GM18519 (cell line): ENCODE measurements around the gene GPR141.
"Not testable (repeated sequence)": the region's sequence is repeated elsewhere in the genome, so short reads cannot be mapped to it uniquely, and the experiment has no call there.

Experiments used
- ATAC-seq: cut with Tn5 transposase; IDR thresholded peaks from one replicate; pipeline ENCODE4 v1.9.1; 2021; ENCODE audit warnings: mild to moderate bottlenecking, moderate library complexity; ENCODE audit not compliant: unreplicated experiment, low FRiP score

GPR141 gene

GRCh38 chr7:37684927-37685326 is 1.4 kb downstream of the GPR141 start:
- ATAC-seq = no peak

GRCh38 chr7:37686556-37687345 is 3.2 kb downstream of the GPR141 start:
- no peak for ATAC-seq

- ATAC-seq = no peak
These were observed 6.6 kb downstream of the GPR141 start for GRCh38 chr7:37690206-37690605.

- no peak for ATAC-seq
These were observed 10.9 kb downstream of the GPR141 start for GRCh38 chr7:37694208-37695094.

- no peak for ATAC-seq
These were observed 14.7 kb downstream of the GPR141 start for GRCh38 chr7:37698276-37698675.

- no peak for ATAC-seq
These were observed 15.2 kb downstream of the GPR141 start for GRCh38 chr7:37698782-37699181.

GRCh38 chr7:37701769-37702168 is 18.2 kb downstream of the GPR141 start:
- ATAC-seq = no peak

- no peak for ATAC-seq
These were observed 19.8 kb downstream of the GPR141 start for GRCh38 chr7:37703361-37703760.

GRCh38 chr7:37704328-37704833 is 20.8 kb downstream of the GPR141 start:
- ATAC-seq = not testable (repeated sequence)

GRCh38 chr7:37705976-37706375 is 22.4 kb downstream of the GPR141 start:
- no peak for ATAC-seq

- ATAC-seq = no peak
These were observed 23.2 kb downstream of the GPR141 start for GRCh38 chr7:37706804-37707203.

- ATAC-seq = no peak
These were observed 24.4 kb downstream of the GPR141 start for GRCh38 chr7:37707754-37708485.

- ATAC-seq = peak; percentile 90
These were observed 26.3 kb downstream of the GPR141 start for GRCh38 chr7:37709631-37710509.

GRCh38 chr7:37713613-37714012 is 30.0 kb downstream of the GPR141 start:
- ATAC-seq = no peak

GRCh38 chr7:37714606-37715005 is 31.0 kb downstream of the GPR141 start:
- no peak for ATAC-seq

- peak; percentile 45 for ATAC-seq
These were observed 35.0 kb downstream of the GPR141 start for GRCh38 chr7:37718585-37718984.

- peak; percentile 88 for ATAC-seq
These were observed 35.5 kb downstream of the GPR141 start for GRCh38 chr7:37719077-37719476.

GRCh38 chr7:37724732-37725131 is 41.2 kb downstream of the GPR141 start:
- ATAC-seq = no peak

GRCh38 chr7:37726016-37726415 is 42.5 kb downstream of the GPR141 start:
- ATAC-seq = no peak

GRCh38 chr7:37728747-37729146 is 45.2 kb downstream of the GPR141 start:
- no peak for ATAC-seq
